HG02938 (cell line): ENCODE measurements around the gene TRIM37.

Experiments
- ATAC-seq: cut with Tn5 transposase; IDR thresholded peaks from one replicate; pipeline ENCODE4 v1.9.1; 2021; ENCODE audit warnings: mild to moderate bottlenecking, moderate library complexity; ENCODE audit not compliant: unreplicated experiment

Gene TRIM37

DNA sequence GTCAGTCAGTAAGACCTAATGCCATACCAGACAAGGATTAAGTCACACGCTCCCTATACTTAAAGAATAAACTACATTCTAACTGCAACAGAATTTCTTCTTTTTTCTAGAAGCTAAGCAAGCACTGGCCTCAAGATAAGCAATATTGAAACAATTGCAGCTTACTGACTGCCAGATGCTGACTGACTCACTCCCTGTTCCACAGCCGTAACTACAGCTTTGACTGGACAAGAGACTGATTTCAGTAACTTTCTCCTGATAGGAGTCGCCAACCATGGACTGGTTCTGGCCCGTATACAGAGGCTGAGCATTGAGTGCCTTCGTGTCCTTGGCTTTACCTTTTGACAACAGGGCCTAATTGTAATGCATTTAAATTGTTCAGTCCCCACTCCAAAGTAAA is 67.9 kb downstream of the TRIM37 start:
- no peak for ATAC-seq

DNA sequence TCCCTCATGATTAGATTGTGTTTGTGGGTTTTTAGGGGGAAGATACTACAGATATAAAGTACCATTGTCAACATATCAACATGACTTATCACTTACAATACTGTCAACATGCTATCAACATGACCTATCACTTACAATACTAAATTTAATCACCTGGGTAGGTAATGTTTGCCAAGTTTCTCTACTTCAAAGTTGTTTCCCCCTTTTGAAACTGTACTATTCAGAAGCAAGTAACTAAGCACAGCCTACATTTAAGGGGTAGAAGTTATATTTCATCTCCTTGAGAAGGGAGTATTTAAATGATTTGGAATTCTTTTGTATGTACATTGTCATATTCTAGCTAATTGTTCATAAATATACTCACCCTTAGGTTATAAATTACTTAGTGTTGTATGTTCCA is 68.7 kb downstream of the TRIM37 start:
- no peak for ATAC-seq

DNA sequence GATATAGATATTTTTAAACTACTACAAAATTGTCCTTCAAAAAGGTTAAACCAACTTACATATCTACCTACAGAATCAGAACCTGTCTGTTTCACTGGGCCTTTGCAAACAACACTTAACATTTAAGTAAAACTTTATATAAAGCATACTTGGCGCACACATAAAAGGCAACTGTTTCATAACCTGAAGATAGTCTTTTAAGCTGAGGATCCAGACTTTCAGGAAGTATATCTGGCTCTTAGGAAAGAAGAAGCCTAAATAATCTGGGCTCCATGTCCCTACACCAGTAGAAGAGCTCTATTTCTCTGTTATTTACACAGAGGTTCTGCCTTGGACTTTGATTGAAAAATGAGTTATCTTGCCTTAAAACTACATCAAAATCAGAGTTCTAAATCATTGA is 75.9 kb downstream of the TRIM37 start:
- ATAC-seq = no peak

DNA sequence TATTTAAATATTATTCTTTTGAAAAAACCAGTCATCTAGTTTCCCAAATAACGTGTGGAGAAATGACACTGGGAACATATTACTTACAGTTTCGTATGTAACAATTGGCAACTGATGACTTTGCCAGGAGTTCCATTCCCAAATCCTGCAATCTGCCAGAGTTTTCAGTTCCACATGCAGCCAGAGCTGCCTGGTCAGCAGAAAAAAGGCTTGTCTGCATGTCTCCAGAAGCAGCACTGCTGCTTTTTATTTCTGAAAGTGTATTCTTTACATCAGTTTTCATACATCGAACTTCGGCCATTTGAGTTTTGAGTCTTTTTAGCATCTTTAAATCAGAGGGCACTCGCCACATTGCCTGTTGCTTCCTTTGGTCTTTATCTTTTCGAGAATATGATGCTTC is 78.4 kb downstream of the TRIM37 start:
- no peak for ATAC-seq

DNA sequence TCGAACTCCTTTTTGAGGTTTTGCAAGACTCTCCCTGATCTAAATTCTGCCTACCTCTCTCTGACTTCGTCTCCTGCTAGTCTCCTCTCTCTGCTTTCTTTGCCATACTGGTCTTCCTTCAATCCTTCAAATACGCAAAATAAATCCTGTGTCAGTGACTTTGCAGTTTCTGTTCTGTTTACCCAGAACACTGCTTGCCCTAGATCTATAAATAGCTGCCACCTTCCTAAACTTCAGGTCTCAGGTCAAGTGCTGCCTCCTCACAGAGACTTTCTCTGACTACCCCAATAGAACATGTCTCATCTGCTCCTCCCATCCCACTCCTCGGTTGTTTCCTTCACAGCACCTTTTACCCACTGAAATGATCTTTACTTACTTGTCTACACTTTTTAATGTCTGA is 78.9 kb downstream of the TRIM37 start:
- ATAC-seq = no peak

DNA sequence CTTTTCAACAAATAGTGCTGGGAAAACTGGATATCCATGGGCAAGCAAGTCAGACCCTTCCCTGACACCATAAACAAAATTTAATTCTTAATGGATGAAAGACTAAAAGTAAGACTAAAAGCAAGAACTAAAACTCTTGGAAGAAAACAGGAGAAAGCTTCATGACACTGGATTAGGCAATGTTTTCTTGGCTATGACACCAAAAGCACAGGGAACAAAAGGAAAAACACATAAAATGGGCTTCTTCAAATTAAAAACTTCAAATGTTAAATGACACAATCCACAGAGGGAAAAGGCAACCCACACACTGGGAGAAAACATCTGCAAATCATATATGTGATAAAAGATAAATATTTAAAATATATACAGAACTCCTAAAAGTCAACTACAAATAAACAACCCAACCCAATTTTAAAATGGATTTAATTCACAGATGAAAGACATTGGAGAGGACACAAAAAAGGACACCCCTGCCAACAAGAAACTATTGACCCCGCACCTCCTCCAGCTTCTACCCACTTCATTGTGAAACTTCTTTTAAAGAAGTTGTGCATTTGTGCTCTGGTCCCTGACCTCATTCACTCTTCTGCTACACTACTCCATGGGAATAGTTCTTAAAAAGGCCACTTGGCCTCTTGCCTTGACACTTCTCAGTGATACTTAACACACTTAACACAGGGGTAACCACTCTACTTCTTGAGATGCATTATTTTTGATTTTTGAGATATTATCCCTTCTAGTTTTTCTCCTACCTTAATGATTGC is 80.3 kb downstream of the TRIM37 start:
- ATAC-seq = no peak

DNA sequence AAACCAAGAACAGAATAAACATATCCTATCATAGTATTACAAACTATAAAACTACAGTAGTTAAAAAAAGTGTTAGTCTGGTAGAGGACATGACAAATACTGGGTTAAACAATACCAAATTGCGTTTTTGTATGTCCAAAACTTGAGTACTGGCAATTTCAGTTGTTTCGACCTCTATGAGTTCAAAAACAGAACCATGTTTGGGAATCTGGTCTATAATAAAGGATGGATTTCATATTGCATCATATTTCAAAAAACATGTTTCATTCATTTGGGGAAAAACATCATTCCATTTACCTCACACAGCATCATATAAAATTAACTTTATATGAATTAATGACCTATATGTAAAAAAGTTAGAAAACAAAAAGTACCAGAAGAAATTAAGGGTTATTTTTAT is 81.8 kb downstream of the TRIM37 start:
- no peak for ATAC-seq

DNA sequence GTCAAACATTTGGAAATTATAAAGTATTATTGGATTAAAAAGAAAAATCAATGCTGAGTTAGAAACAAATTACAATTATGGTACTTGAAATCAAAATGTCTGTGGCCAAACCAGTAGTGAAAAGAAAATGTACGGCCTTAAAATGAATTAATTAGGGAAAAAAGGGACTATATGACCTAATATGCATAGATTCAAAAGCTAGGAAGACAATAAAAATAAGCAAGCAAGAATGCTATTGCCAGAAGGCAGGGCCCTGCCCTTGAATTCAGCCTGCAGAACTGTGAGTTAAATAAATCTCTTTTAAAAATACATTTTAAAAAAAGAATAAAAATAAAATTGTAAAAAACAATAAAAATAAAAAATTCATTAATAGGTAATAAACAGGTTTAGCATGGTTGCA is 88.7 kb downstream of the TRIM37 start:
- ATAC-seq = no peak

DNA sequence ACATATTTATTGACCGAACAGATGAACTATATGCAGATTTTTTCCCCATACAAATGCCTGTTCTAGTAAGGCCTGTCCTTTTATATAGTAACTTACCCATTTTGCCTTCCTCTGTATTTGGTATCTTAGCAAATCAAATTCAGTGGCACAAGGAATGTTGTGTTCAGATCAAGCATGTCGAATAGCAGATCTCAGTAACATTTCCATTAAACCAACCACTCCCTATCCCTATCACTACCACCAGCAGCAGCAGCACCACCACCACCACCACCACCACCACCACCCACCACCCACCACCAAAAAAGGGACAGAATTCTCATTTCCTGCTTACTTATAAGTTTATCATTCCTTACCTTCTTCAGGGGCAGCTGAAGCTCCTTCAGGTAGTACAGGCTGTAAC is 94.7 kb downstream of the TRIM37 start:
- no peak for ATAC-seq

DNA sequence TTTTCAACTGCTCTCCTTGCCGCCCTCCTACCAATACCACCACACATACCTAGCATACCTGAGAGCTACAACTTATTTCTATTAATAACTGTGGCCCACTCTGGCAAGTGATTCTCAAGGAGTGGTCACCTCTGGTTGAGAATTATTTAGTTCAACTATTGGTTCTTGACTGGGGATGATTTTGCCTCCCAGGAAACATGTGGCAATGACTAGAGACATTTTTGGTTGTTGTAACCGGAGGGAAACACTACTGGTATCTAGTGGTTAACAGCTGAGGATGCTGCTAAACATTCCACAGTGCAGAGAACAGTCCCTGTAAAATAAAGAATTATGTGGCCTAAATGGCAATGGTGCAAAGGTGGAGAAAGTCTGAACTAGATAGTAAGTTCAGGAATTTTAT is 96.7 kb downstream of the TRIM37 start:
- no peak for ATAC-seq

DNA sequence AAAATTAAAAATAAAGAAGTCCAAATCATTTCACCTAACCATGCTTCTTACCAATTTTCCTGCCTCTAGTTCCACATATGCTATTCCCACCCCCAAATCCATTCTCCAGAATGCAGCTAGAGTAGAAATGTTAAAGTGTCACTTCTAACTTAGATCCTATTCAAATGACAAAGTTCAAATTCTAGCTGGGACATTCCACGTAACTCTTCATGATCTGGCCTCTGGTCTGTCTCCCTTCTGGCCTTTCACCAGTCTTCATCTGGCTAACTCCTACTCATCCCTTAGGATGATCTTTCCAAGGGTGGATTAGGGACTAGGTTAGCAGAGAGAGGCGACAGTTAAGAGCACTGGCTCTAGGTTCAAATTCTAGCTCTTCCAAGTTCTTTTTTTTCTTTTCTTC is 97.9 kb downstream of the TRIM37 start:
- no peak for ATAC-seq

DNA sequence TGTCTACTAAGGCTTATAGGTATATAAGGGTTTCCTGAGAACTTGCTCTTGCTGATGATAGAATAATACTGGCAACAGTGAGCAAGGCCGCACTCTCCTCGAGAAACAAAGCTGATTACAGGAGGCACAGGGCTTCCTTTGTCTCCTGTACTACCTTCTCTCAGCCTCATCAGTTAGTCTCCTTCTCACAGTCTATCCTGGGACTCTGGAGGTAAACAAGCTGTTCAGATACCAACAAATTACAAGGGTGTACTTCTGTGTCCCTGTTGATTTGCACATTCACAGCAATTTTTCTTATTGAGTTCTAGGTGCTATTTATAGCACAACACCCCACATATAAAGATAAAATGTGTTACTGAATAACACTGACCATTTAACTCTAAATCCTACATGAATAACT is 98.7 kb downstream of the TRIM37 start:
- ATAC-seq = no peak

DNA sequence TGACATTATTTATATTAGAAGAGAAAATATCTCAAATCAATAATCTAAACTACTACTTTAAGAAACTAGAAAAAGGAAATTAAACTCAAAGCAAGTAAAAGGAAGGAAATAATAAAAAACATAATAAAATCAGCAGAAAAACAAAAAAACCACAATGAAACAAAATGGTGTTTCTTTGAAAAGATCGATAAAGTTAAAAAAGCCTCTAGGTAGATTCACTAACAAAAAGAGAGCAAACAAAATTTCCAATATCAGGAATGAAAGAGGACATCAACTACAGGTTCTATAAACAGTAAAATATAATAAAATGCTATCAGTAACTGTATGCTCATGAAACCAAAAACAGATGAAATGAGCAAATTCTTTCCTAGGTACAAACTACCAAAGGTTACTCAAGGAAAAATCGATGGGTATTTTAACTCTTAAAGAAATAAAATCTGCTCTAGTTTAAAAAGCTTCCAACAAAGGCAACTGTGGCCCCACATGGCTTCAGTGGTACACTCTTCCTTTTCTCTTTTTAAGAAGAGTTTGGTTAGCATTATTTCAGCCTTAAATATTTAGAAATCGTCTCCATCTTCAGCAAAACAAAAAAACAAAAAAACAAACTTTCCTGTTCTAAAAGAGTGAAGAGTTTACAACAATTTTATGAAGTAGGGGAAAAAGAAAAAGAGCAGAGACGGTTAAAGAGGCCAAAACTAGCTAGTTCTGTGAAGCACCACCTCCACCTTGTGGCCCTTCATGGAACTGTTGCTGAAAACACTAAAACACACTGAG is 102.2 kb downstream of the TRIM37 start:
- ATAC-seq = no peak

DNA sequence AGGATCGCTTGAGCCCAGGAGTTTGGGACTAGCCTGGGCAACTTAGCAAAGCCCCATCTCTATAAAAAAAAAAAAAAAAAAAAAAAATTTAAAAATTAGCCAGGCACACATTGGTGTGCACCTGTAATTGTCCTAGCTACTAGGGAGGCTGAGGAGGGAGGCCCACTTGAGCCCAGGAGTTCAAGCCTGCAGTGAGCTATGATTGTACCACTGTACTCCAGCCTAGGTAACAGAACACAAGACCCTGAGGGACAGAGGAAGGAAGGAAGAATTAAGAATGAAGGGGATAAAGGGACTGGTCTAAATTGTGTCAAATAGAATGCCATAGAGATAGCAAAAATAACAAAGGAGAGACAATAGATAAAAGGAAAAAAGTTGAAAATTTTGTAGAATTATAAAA is 102.8 kb downstream of the TRIM37 start:
- ATAC-seq = no peak

DNA sequence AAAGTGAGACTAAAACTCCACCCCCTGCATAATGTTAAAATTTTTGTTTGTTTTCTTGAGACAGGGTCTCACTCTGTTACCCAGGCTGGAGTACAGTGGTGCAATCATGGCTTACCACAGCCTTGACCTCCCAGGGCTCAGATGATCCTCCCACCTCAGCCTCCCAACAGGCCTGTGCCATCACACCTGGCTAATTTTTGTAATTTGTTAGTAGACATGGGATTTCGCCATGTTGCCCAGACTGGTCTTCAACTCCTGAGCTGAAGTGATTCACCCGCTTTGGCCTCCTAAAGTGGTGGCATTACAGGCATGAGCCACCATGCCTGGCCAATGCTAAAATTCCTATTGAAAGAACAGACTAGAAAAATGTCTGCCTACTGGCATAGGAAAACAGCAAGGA is 103.8 kb downstream of the TRIM37 start:
- ATAC-seq = no peak

DNA sequence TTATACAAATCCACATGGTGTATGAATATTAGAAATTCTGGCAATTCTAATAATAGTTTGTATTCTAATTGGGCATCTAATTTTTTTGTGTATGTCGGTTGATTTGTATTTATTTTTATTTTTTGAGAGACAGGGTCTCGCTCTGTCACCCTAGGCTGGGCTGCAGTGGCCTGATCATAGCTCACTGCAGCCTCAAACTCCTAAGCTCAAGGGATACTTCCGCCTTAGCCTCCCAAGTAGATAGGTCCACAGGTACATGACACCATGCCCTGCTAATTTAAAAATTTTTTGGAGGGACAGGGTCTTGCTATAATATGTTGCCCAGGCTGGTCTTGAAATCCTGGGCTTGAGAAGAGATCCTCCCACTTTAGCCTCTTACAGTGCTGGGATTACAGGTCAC is 104.6 kb downstream of the TRIM37 start:
- ATAC-seq = no peak

DNA sequence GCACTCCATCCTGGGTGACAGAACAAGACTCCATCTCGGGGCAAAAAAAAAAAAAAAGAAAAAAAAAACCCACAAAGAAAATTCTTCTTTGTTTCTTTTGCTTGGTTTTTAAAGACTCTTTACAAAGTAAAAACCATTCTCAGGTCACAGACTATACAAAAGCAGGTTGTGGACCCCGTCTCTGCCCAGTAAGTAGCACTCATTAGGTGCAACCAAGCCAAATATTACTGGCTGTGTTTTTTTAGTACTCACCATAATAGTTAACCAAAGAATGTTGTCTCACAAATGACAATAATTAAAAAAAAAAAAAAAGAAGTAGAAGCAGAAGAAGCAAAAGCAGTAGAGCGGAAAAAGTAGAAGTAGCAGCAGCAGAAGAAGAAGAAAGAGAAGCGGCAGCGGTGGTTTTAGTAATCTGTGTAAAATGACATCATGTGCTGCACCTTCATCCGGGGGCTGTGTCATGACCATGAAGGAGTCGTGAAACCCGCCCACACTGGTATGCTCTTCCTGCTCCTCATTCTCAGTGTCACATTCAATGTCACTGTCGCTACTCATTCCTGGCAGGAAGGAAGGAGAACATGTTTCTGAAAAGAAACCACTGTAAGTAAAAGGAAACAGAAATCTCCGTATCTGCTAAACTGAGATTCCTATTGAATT is 105.4 kb downstream of the TRIM37 start:
- ATAC-seq = peak; percentile 86

DNA sequence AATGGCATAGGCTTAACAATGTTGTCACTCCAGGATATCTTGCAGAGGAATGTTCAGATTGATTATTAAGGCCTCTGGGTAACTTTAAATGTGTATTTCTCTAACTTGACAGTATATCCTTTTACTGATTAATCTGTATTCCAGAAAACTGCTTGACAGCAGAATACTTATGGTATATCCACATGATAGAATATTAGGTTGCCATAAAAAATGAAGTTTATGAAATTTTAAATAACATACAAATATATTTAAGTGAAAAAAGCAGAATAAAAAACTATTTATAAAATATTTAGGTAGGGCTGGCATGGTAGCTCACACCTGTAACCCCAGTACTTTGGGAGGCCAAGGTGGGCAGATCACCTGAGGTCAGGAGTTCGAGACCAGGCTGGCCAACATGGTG is 106.7 kb downstream of the TRIM37 start:
- no peak for ATAC-seq

DNA sequence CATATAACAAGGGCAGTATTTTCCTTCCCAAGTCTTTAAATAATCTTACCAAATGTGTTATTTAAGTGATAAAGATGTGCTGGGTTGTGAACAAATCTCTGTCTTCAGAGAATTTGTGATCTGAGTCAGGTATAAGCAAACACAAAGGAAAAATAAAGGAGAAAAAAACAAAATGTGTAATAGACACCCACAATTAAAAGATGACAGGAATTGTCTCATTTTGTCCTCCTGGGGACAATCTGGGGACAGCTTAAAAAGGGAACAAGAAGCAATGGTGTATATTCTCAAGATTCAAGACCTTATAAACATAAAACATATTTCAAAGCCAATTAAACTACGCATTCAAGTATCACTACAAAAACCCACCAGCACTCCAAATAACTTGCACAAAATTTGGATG is 107.2 kb downstream of the TRIM37 start:
- ATAC-seq = no peak

DNA sequence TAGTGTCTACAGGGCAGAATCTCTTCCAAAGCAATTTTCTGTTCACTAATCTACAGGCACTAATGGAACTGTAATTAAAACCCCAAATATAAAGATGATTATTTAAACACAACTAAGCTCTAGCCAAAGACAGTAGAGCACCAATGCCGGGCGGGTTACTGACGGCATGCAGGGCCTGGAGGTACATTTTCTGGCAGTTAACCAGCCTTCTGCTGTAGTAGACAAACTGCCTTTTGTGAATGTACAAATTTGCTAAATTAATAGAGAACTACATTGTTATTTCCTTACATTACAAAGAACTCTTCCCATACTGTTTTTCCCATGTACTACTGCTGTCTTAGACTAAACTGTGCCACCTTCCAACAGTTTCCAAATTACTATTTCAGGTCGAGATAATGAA is 107.8 kb downstream of the TRIM37 start:
- ATAC-seq = no peak

DNA sequence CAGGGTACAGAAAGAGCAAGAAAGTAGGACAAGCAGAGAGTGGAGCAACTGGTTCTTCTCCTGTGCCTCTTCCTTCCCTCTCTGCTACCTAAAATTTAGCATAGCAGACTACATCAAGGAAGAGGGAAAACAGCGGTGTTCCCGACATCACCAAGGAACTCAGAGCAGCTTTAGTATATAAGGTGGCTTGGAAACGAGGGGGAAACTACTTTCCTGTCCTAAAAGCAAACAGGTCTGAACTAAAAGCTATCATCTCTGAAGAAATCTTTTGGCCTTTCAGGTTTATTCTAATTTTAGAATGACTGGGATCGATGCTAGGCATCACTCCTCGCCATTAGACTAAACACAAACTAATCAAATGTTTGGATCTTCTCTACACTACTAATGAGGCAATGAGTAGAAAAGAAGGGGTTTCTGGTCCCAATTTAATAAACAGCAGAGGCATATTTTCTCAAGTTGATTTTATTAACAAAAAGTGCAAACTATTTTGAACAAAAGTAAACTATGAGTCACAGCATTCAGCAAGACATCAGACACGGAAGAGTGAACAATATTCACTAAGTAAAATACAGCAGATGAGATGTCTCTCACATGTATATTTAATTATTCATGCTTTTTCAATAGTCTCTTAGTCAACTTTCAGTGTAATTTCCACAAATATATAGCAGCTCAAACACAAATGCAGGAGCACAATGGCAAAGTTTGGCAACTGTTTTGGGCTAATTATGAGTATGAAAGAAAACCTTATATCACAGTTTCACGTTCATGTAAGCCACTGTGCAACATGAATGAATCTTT is 108.7 kb downstream of the TRIM37 start:
- no peak for ATAC-seq
